HG03196 (cell line): ENCODE results near the gene RPL19.

Experiments
- ATAC-seq: cut with Tn5 transposase; IDR thresholded peaks from one replicate; pipeline ENCODE4 v1.9.1; 2021; ENCODE audit not compliant: unreplicated experiment

RPL19 gene

GRCh38 chr17:39222866-39223834 is 23.1 kb downstream of the RPL19 start:
- no peak for ATAC-seq

- ATAC-seq = no peak
Measured at GRCh38 chr17:39223907-39224777, 24.1 kb downstream of the RPL19 start.

- no peak for ATAC-seq
Measured at GRCh38 chr17:39224778-39225307, 24.8 kb downstream of the RPL19 start.

- no peak for ATAC-seq
Measured at GRCh38 chr17:39225308-39225958, 25.4 kb downstream of the RPL19 start, which contains the start of gene STAC2. Gene STAC2 (minus strand): TSS chr17:39225945. CDS start chr17:39225502, 443 bp downstream.

GRCh38 chr17:39225959-39226683 is 26.0 kb downstream of the RPL19 start:
- no peak for ATAC-seq

GRCh38 chr17:39227364-39227919 is 27.4 kb downstream of the RPL19 start:
- ATAC-seq = no peak

- no peak for ATAC-seq
Measured at GRCh38 chr17:39229274-39229913, 29.3 kb downstream of the RPL19 start.

GRCh38 chr17:39230361-39230760 is 30.3 kb downstream of the RPL19 start:
- ATAC-seq = no peak

- ATAC-seq = no peak
Measured at GRCh38 chr17:39231091-39231561, 31.0 kb downstream of the RPL19 start.

GRCh38 chr17:39231591-39232551 is 31.8 kb downstream of the RPL19 start:
- no peak for ATAC-seq

- ATAC-seq = no peak
Measured at GRCh38 chr17:39235555-39236449, 35.7 kb downstream of the RPL19 start.

GRCh38 chr17:39236450-39236927 is 36.4 kb downstream of the RPL19 start:
- ATAC-seq = no peak

- no peak for ATAC-seq
Measured at GRCh38 chr17:39236981-39237441, 36.9 kb downstream of the RPL19 start.

GRCh38 chr17:39237586-39237985 is 37.5 kb downstream of the RPL19 start:
- no peak for ATAC-seq

- ATAC-seq = no peak
Measured at GRCh38 chr17:39238311-39238972, 38.4 kb downstream of the RPL19 start.

- no peak for ATAC-seq
Measured at GRCh38 chr17:39239640-39240314, 39.7 kb downstream of the RPL19 start.
